Type B pancreatic cell (in vitro differentiated cells): ENCODE measurements around the gene NMNAT2. TPM values are rescaled to one million over a fixed set of nuclear protein-coding genes. Genes with fewer than 3 reads are reported as not detected.

ENCODE experiments used
- DNase-seq: peaks from one replicate; pipeline ENCODE4 v3.0.0; 2021; ENCODE audit warnings: mixed read lengths; ENCODE audit not compliant: unreplicated experiment; ENCODE audit errors: extremely low spot score
- H3K27ac Mint-ChIP-seq: 2 replicates; pipeline ENCODE4 v1.8.0; 2021; ENCODE audit warnings: mild to moderate bottlenecking, mixed read lengths
- H3K27me3 Mint-ChIP-seq: 2 replicates; pipeline ENCODE4 v1.8.0; 2021; ENCODE audit warnings: mixed read lengths
- H3K36me3 Mint-ChIP-seq: 2 replicates; pipeline ENCODE4 v1.8.0; 2021; ENCODE audit warnings: mixed read lengths
- H3K4me1 Mint-ChIP-seq: one replicate; pipeline ENCODE4 v1.8.0; 2021; ENCODE audit warnings: mixed read lengths; ENCODE audit not compliant: unreplicated experiment
- H3K4me3 Mint-ChIP-seq: 2 replicates; pipeline ENCODE4 v1.8.0; 2021; ENCODE audit warnings: mild to moderate bottlenecking, mixed read lengths
- H3K9me3 Mint-ChIP-seq: 2 replicates; pipeline ENCODE4 v1.8.0; 2021; ENCODE audit warnings: mixed read lengths
- CTCF ChIP-seq: fragments of 200-600 bp; sonication (generic); conservative IDR thresholded peaks from 2 replicates; pipeline ENCODE4 v1.5.0; 2021; ENCODE audit warnings: antibody characterized with exemption, mild to moderate bottlenecking
- total RNA-seq: library from RNA; stranded (reverse); gene quantifications from 2 replicates; pipeline ENCODE4 v1.2.1, GENCODE V29; 2021; ENCODE audit warnings: low replicate concordance

Gene NMNAT2
- total RNA-seq, 1 donor from 2014 or later: 3.7 TPM

- DNase-seq: no peak
- TF ChIP-seq CTCF: no peak
- Mint-ChIP-seq H3K27me3 (no peaks in the 10 kb centered on the region), H3K36me3 (peaks cover 4% of the 10 kb centered on the region), H3K27ac (no peak overlapping the region), H3K4me3 (no peak overlapping the region), H3K4me1 (peaks cover 5% of the 10 kb centered on the region), H3K9me3 (no peaks in the 10 kb centered on the region)
Observed at GRCh38 chr1:183240526-183240825, 177.7 kb downstream of the NMNAT2 start.

DNA sequence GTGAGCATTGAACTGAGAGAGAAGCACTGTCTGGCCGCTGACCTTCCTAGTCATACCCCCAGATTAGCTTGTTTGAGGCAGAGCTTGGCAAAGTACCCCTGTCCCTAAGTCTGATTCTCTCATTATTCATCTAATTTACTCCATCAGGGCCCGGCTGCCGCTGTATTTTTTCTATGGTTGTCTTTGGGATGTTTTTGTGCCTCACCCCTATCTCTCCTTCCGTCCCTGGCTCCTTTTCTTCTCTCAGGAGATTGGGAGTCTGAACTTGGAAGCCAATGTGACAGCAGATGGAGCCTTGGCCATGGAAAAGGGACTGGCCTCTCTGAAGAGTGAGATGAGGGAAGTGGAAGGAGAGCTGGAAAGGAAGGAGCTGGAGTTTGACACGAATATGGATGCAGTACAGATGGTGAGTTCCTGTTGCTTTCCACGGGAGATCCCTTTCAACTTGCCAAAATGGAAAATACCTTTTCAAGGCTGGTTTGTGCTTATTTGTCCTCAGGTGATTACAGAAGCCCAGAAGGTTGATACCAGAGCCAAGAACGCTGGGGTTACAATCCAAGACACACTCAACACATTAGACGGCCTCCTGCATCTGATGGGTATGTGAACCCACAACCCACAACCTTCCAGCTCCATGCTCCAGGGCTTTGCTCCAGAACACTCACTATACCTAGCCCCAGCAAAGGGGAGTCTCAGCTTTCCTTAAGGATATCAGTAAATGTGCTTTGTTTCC is 178.2 kb downstream of the NMNAT2 start:
- peaks cover 4% of the 10 kb centered on the region for H3K36me3 Mint-ChIP-seq
- no peak for DNase-seq
- H3K27ac Mint-ChIP-seq: no peak overlapping the region
- peaks cover 10% of the 10 kb centered on the region for H3K4me1 Mint-ChIP-seq
- no peaks in the 10 kb centered on the region for H3K9me3 Mint-ChIP-seq
- H3K27me3 Mint-ChIP-seq: no peaks in the 10 kb centered on the region
- H3K4me3 Mint-ChIP-seq: no peak overlapping the region
- TF ChIP-seq CTCF: no peak

GRCh38 chr1:183239220-183239742 is 178.9 kb downstream of the NMNAT2 start:
- no peak overlapping the region for H3K27ac Mint-ChIP-seq
- H3K36me3 Mint-ChIP-seq: peaks cover 4% of the 10 kb centered on the region
- no peaks in the 10 kb centered on the region for H3K9me3 Mint-ChIP-seq
- H3K27me3 Mint-ChIP-seq: no peaks in the 10 kb centered on the region
- TF ChIP-seq CTCF: peak; percentile 42
- no peak for DNase-seq
- peaks cover 17% of the 10 kb centered on the region for H3K4me1 Mint-ChIP-seq
- no peak overlapping the region for H3K4me3 Mint-ChIP-seq

- no peak for TF ChIP-seq CTCF
- Mint-ChIP-seq H3K27me3 (no peaks in the 10 kb centered on the region), H3K9me3 (no peaks in the 10 kb centered on the region), H3K27ac (no peak overlapping the region), H3K4me3 (no peak overlapping the region), H3K4me1 (peaks cover 18% of the 10 kb centered on the region), H3K36me3 (peaks cover 4% of the 10 kb centered on the region)
- DNase-seq: no peak
Observed at GRCh38 chr1:183238071-183238470, 180.1 kb downstream of the NMNAT2 start.

DNA sequence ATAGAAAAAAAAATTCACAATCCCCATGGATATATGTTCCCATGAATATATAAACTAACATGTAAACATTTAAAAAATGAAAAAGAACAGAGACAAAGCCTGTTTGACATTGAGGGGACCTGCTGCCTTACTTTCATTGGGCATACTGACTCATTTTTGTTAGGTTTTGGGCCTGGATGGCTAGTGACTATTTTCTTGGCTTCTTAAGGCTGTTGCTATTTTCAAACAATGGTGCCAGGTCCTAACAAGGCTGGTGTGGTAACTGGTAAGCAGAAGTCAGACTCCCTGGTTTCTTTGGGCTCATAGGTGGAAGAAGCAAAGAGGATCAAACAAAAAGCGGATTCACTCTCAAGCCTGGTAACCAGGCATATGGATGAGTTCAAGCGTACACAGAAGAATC is 181.1 kb downstream of the NMNAT2 start:
- peaks cover 18% of the 10 kb centered on the region for H3K4me1 Mint-ChIP-seq
- no peak for TF ChIP-seq CTCF
- H3K36me3 Mint-ChIP-seq: peaks cover 4% of the 10 kb centered on the region
- H3K4me3 Mint-ChIP-seq: no peak overlapping the region
- no peak for DNase-seq
- H3K27me3 Mint-ChIP-seq: no peaks in the 10 kb centered on the region
- no peaks in the 10 kb centered on the region for H3K9me3 Mint-ChIP-seq
- no peak overlapping the region for H3K27ac Mint-ChIP-seq
